HEK293 (cell line): Measurements from ENCODE around the gene MYRIP.

Source experiments
- CTCF ChIA-PET: fragments of 350-600 bp; formaldehyde crosslinking; extraction: SDS; loops from one replicate; lab custom pipeline; 2021; ENCODE audit warnings: antibody characterized with exemption; lab: Yijun Ruan, JAX
- POLR2A ChIA-PET: fragments of 300-600 bp; formaldehyde crosslinking; extraction: SDS; loops from one replicate; lab custom pipeline; 2020; ENCODE audit warnings: antibody characterized with exemption, inconsistent platforms; lab: Yijun Ruan, JAX
- H3K27ac ChIP-seq: fragments of 200-500 bp; sonication (Bioruptor generic); 2 replicates; pipeline ENCODE4 v1.5.1; 2014; ENCODE audit warnings: low read depth, low read length, control low read depth, inconsistent platforms; ENCODE audit errors: extremely low read depth
- H3K36me3 ChIP-seq, 2 experiments: fragments of 200-500 bp in 1 of 2; sonication (Bioruptor generic) in 1 of 2; 1 replicate in 1 of 2; 2 replicates in 1 of 2; pipeline ENCODE4 v1.5.1; 2014 to 2017; ENCODE audit warnings: inconsistent platforms in 2 of 2, low read length in 2 of 2; ENCODE audit not compliant: control insufficient read depth in 2 of 2, insufficient read depth in 1 of 2
- H3K4me1 ChIP-seq: fragments of 200-500 bp; sonication (Bioruptor generic); 2 replicates; pipeline ENCODE4 v1.5.1; 2014; ENCODE audit warnings: mild to moderate bottlenecking, low read length, inconsistent platforms; ENCODE audit not compliant: control insufficient read depth, insufficient read depth
- H3K4me3 ChIP-seq: 2 replicates; pipeline ENCODE4 v1.5.1; 2011; ENCODE audit warnings: low read depth, mild to moderate bottlenecking, control low read depth, low read length, moderate library complexity
- H3K9me3 ChIP-seq: fragments of 200-500 bp; sonication (Bioruptor generic); 2 replicates; pipeline ENCODE4 v1.5.1; 2014; ENCODE audit warnings: low read depth, low read length, inconsistent platforms; ENCODE audit not compliant: control insufficient read depth, insufficient read depth
- HOXA7 ChIP-seq: sonication (generic); formaldehyde crosslinking; IDR thresholded peaks from 2 replicates; pipeline ENCODE4 v1.8.1; 2022; ENCODE audit warnings: missing genetic modification reagents, borderline replicate concordance
- KLF7 ChIP-seq: fragments of 450-650 bp; formaldehyde crosslinking; IDR thresholded peaks from 2 replicates; pipeline ENCODE4 v1.5.1; 2016; ENCODE audit warnings: missing biosample characterization, missing genetic modification characterization, borderline replicate concordance
- KLF8 ChIP-seq: fragments of 450-650 bp; formaldehyde crosslinking; IDR thresholded peaks from 2 replicates; pipeline ENCODE4 v1.5.1; 2016; ENCODE audit warnings: missing biosample characterization, missing genetic modification characterization
- MYNN ChIP-seq: fragments of 450-650 bp; formaldehyde crosslinking; IDR thresholded peaks from 2 replicates; pipeline ENCODE4 v1.5.1; 2016; ENCODE audit warnings: missing biosample characterization, missing genetic modification characterization, borderline replicate concordance
- OSR2 ChIP-seq: fragments of 450-650 bp; formaldehyde crosslinking; IDR thresholded peaks from 2 replicates; pipeline ENCODE4 v1.5.1; 2016; ENCODE audit warnings: missing biosample characterization, missing genetic modification characterization
- PRDM4 ChIP-seq: fragments of 450-650 bp; formaldehyde crosslinking; IDR thresholded peaks from 2 replicates; pipeline ENCODE4 v1.5.1; 2017; ENCODE audit warnings: missing biosample characterization, missing genetic modification characterization
- RBAK ChIP-seq: fragments of 450-650 bp; formaldehyde crosslinking; IDR thresholded peaks from 2 replicates; pipeline ENCODE4 v1.5.1; 2016; ENCODE audit warnings: missing biosample characterization, missing genetic modification characterization
- ZBTB1 ChIP-seq: fragments of 450-650 bp; formaldehyde crosslinking; IDR thresholded peaks from 2 replicates; pipeline ENCODE4 v1.5.1; 2016; ENCODE audit warnings: missing biosample characterization, missing genetic modification characterization
- ZFP37 ChIP-seq: fragments of 450-650 bp; formaldehyde crosslinking; IDR thresholded peaks from 2 replicates; pipeline ENCODE4 v1.5.1; 2016; ENCODE audit warnings: missing biosample characterization, missing genetic modification characterization
- ZNF132 ChIP-seq: fragments of 450-650 bp; formaldehyde crosslinking; IDR thresholded peaks from 2 replicates; pipeline ENCODE4 v1.5.1; 2017; ENCODE audit warnings: missing biosample characterization, missing genetic modification characterization, borderline replicate concordance
- ZNF16 ChIP-seq: fragments of 450-650 bp; formaldehyde crosslinking; IDR thresholded peaks from 2 replicates; pipeline ENCODE4 v1.5.1; 2016; ENCODE audit warnings: low read depth, missing biosample characterization, missing genetic modification characterization
- ZNF169 ChIP-seq: fragments of 450-650 bp; formaldehyde crosslinking; IDR thresholded peaks from 2 replicates; pipeline ENCODE4 v1.5.1; 2016; ENCODE audit warnings: missing biosample characterization, missing genetic modification characterization
- ZNF211 ChIP-seq: fragments of 450-650 bp; formaldehyde crosslinking; IDR thresholded peaks from 2 replicates; pipeline ENCODE4 v1.5.1; 2016; ENCODE audit warnings: low read depth, missing biosample characterization, missing genetic modification characterization
- ZNF24 ChIP-seq: fragments of 450-650 bp; formaldehyde crosslinking; IDR thresholded peaks from 2 replicates; pipeline ENCODE4 v1.5.1; 2016; ENCODE audit warnings: missing biosample characterization, missing genetic modification characterization
- ZNF302 ChIP-seq: fragments of 450-650 bp; formaldehyde crosslinking; IDR thresholded peaks from 2 replicates; pipeline ENCODE4 v1.5.1; 2016; ENCODE audit warnings: missing biosample characterization, missing genetic modification characterization, low read depth
- ZNF324 ChIP-seq: fragments of 450-650 bp; formaldehyde crosslinking; IDR thresholded peaks from 2 replicates; pipeline ENCODE4 v1.5.1; 2016; ENCODE audit warnings: missing biosample characterization, missing genetic modification characterization
- ZNF366 ChIP-seq: fragments of 450-650 bp; formaldehyde crosslinking; conservative IDR thresholded peaks from 2 replicates; pipeline ENCODE4 v1.5.1; 2016; ENCODE audit warnings: missing biosample characterization, missing genetic modification characterization
- ZNF394 ChIP-seq: fragments of 450-650 bp; formaldehyde crosslinking; IDR thresholded peaks from 2 replicates; pipeline ENCODE4 v1.5.1; 2016; ENCODE audit warnings: missing biosample characterization, missing genetic modification characterization, mild to moderate bottlenecking, moderate library complexity, borderline replicate concordance
- ZNF514 ChIP-seq: fragments of 450-650 bp; formaldehyde crosslinking; IDR thresholded peaks from 2 replicates; pipeline ENCODE4 v1.5.1; 2016; ENCODE audit warnings: missing biosample characterization, missing genetic modification characterization
- ZNF544 ChIP-seq: fragments of 450-650 bp; formaldehyde crosslinking; IDR thresholded peaks from 2 replicates; pipeline ENCODE4 v1.5.0; 2017; ENCODE audit warnings: missing biosample characterization, missing genetic modification characterization
- ZNF549 ChIP-seq: fragments of 450-650 bp; IDR thresholded peaks from 2 replicates; pipeline ENCODE4 v1.5.1; 2018; ENCODE audit warnings: missing biosample characterization, missing genetic modification characterization, mild to moderate bottlenecking, inconsistent platforms, moderate library complexity
- ZNF585B ChIP-seq: fragments of 450-650 bp; formaldehyde crosslinking; IDR thresholded peaks from 2 replicates; pipeline ENCODE4 v1.5.1; 2016; ENCODE audit warnings: missing biosample characterization, missing genetic modification characterization
- ZNF596 ChIP-seq: fragments of 450-650 bp; IDR thresholded peaks from 2 replicates; pipeline ENCODE4 v1.5.0; 2018; ENCODE audit warnings: missing biosample characterization, mild to moderate bottlenecking, missing genetic modification characterization, moderate library complexity
- ZNF610 ChIP-seq: fragments of 450-650 bp; formaldehyde crosslinking; IDR thresholded peaks from 2 replicates; pipeline ENCODE4 v1.5.1; 2016; ENCODE audit warnings: missing biosample characterization, missing genetic modification characterization, borderline replicate concordance
- ZNF624 ChIP-seq: fragments of 450-650 bp; formaldehyde crosslinking; IDR thresholded peaks from 2 replicates; pipeline ENCODE4 v1.5.1; 2017; ENCODE audit warnings: missing biosample characterization, missing genetic modification characterization
- ZNF776 ChIP-seq: fragments of 450-650 bp; formaldehyde crosslinking; IDR thresholded peaks from 2 replicates; pipeline ENCODE4 v1.5.0; 2017; ENCODE audit warnings: missing biosample characterization, missing genetic modification characterization, borderline replicate concordance
- ZNF785 ChIP-seq: fragments of 450-650 bp; formaldehyde crosslinking; IDR thresholded peaks from 2 replicates; pipeline ENCODE4 v1.5.1; 2016; ENCODE audit warnings: missing biosample characterization, missing genetic modification characterization
- ZSCAN4 ChIP-seq: fragments of 450-650 bp; formaldehyde crosslinking; IDR thresholded peaks from 2 replicates; pipeline ENCODE4 v1.5.1; 2017; ENCODE audit warnings: missing biosample characterization, missing genetic modification characterization
- ZXDB ChIP-seq: fragments of 450-650 bp; formaldehyde crosslinking; IDR thresholded peaks from 2 replicates; pipeline ENCODE4 v1.5.1; 2016; ENCODE audit warnings: missing biosample characterization, missing genetic modification characterization
- TF ChIP-seq, protein P1 (sequence below): fragments of 450-650 bp; formaldehyde crosslinking; IDR thresholded peaks from 2 replicates; pipeline ENCODE4 v1.5.1; 2016; ENCODE audit warnings: missing biosample characterization, missing genetic modification characterization
- TF ChIP-seq, protein P2 (sequence below): IDR thresholded peaks from 2 replicates; pipeline ENCODE4 v1.6.1; 2011; ENCODE audit warnings: mild to moderate bottlenecking, low read depth, low read length, borderline replicate concordance

Gene MYRIP

GRCh38 chr3:40042752-40043443 is 233.5 kb downstream of the MYRIP start:
- Histone ChIP-seq H3K9me3 (no peaks in the 10 kb centered on the region), H3K4me1 (no peaks in the 10 kb centered on the region), H3K4me3 (no peak overlapping the region), H3K27ac (no peak overlapping the region), H3K36me3 (no peaks in the 10 kb centered on the region)
- TF ChIP-seq ZNF302 (no peak), ZNF132 (tag by site-specific recombination) (no peak), ZNF169 (tag by site-specific recombination) (no peak), ZNF549 (tag by site-specific recombination) (no peak), ZNF24 (tag by site-specific recombination) (no peak), ZNF211 (no peak), ZSCAN4 (tag by site-specific recombination) (no peak), ZNF394 (tag by site-specific recombination) (no peak), ZNF585B (tag by site-specific recombination) (no peak), KLF7 (no peak), ZNF776 (tag by site-specific recombination) (no peak), ZNF624 (no peak), MYNN (no peak), ZXDB (tag by site-specific recombination) (no peak), ZBTB1 (no peak), RBAK (no peak)
- TF ChIP-seq, protein P1, sequence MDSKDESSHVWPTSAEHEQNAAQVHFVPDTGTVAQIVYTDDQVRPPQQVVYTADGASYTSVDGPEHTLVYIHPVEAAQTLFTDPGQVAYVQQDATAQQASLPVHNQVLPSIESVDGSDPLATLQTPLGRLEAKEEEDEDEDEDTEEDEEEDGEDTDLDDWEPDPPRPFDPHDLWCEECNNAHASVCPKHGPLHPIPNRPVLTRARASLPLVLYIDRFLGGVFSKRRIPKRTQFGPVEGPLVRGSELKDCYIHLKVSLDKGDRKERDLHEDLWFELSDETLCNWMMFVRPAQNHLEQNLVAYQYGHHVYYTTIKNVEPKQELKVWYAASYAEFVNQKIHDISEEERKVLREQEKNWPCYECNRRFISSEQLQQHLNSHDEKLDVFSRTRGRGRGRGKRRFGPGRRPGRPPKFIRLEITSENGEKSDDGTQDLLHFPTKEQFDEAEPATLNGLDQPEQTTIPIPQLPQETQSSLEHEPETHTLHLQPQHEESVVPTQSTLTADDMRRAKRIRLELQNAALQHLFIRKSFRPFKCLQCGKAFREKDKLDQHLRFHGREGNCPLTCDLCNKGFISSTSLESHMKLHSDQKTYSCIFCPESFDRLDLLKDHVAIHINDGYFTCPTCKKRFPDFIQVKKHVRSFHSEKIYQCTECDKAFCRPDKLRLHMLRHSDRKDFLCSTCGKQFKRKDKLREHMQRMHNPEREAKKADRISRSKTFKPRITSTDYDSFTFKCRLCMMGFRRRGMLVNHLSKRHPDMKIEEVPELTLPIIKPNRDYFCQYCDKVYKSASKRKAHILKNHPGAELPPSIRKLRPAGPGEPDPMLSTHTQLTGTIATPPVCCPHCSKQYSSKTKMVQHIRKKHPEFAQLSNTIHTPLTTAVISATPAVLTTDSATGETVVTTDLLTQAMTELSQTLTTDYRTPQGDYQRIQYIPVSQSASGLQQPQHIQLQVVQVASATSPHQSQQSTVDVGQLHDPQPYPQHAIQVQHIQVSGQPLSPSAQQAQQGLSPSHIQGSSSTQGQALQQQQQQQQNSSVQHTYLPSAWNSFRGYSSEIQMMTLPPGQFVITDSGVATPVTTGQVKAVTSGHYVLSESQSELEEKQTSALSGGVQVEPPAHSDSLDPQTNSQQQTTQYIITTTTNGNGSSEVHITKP (tag by site-specific recombination) = no peak
- TF ChIP-seq, protein P2, sequence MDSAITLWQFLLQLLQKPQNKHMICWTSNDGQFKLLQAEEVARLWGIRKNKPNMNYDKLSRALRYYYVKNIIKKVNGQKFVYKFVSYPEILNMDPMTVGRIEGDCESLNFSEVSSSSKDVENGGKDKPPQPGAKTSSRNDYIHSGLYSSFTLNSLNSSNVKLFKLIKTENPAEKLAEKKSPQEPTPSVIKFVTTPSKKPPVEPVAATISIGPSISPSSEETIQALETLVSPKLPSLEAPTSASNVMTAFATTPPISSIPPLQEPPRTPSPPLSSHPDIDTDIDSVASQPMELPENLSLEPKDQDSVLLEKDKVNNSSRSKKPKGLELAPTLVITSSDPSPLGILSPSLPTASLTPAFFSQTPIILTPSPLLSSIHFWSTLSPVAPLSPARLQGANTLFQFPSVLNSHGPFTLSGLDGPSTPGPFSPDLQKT = no peak
- POLR2A ChIA-PET = no interaction called here
- CTCF ChIA-PET = interaction anchor here (0.7 kb wide), 1 partner anchor 378 kb away, joined by 3 read pairs; no protein-coding TSS in a partner anchor

GRCh38 chr3:40043444-40043755 is 234.0 kb downstream of the MYRIP start:
- ChIA-PET POLR2A (no interaction called here), CTCF (interaction anchor here (0.7 kb wide), 1 partner anchor 378 kb away, joined by 3 read pairs; no protein-coding TSS in a partner anchor)
- no peaks in the 10 kb centered on the region for H3K4me1 ChIP-seq
- H3K36me3 ChIP-seq = no peaks in the 10 kb centered on the region
- no peak overlapping the region for H3K4me3 ChIP-seq
- H3K27ac ChIP-seq = no peak overlapping the region
- H3K9me3 ChIP-seq = no peaks in the 10 kb centered on the region
- TF ChIP-seq ZFP37 (tag by site-specific recombination) (no peak), ZNF324 (tag by site-specific recombination) (no peak), OSR2 (no peak), ZNF514 (tag by site-specific recombination) (no peak), HOXA7 (CRISPR knock-in tag) (no peak), ZNF544 (tag by site-specific recombination) (no peak), ZNF610 (tag by site-specific recombination) (no peak), ZNF366 (no peak), ZNF16 (tag by site-specific recombination) (no peak), PRDM4 (tag by site-specific recombination) (no peak), KLF8 (tag by site-specific recombination) (no peak), ZNF596 (tag by site-specific recombination) (no peak), ZNF785 (tag by site-specific recombination) (no peak)
